Stimulated activated memory B cell treated with anti-CD40 and anti-IgM and Interleukin-4, amounts not matched to agents 10 μg/mL and 1 μg/mL and 100 μg/mL, for 72 hours (primary cell): ENCODE data around the gene PIMREG.
A peak's percentile ranks its signal among the peaks of the same experiment; 100 is the strongest.

Experiments used
- ATAC-seq: fragments of 150-1000 bp; cut with Tn5 transposase; 2 replicates; pipeline ENCODE4 v1.10.0; 2021
- H3K27ac Mint-ChIP-seq: one replicate; pipeline ENCODE4 v1.8.0; 2022; ENCODE audit warnings: mild to moderate bottlenecking, mixed read lengths
- H3K27me3 Mint-ChIP-seq: one replicate; pipeline ENCODE4 v1.8.0; 2022; ENCODE audit warnings: mixed read lengths
- H3K36me3 Mint-ChIP-seq: one replicate; pipeline ENCODE4 v1.8.0; 2022; ENCODE audit warnings: mixed read lengths
- H3K4me1 Mint-ChIP-seq: one replicate; pipeline ENCODE4 v1.8.0; 2022; ENCODE audit warnings: mixed read lengths
- H3K4me3 Mint-ChIP-seq: one replicate; pipeline ENCODE4 v1.8.0; 2022; ENCODE audit warnings: mild to moderate bottlenecking, moderate library complexity, mixed read lengths
- H3K9me3 Mint-ChIP-seq: one replicate; pipeline ENCODE4 v1.8.0; 2022; ENCODE audit warnings: mixed read lengths

PIMREG gene

GRCh38 chr17:6428207-6428965 is 15.9 kb upstream of the PIMREG start:
- no peak for ATAC-seq
- H3K27me3 Mint-ChIP-seq = peaks cover 22% of the 10 kb centered on the region
- H3K27ac Mint-ChIP-seq = no peak overlapping the region
- no peaks in the 10 kb centered on the region for H3K36me3 Mint-ChIP-seq
- no peak overlapping the region for H3K4me3 Mint-ChIP-seq
- peaks cover 4% of the 10 kb centered on the region for H3K9me3 Mint-ChIP-seq
- H3K4me1 Mint-ChIP-seq = peaks cover 16% of the 10 kb centered on the region

- H3K4me1 Mint-ChIP-seq = peaks cover 16% of the 10 kb centered on the region
Measured at GRCh38 chr17:6429266-6429665, 15.0 kb upstream of the PIMREG start.

GRCh38 chr17:6430769-6431168 is 13.5 kb upstream of the PIMREG start:
- Mint-ChIP-seq H3K27me3 (peaks cover 21% of the 10 kb centered on the region), H3K36me3 (no peaks in the 10 kb centered on the region), H3K4me1 (peaks cover 16% of the 10 kb centered on the region), H3K4me3 (no peak overlapping the region), H3K27ac (no peak overlapping the region), H3K9me3 (peaks cover 4% of the 10 kb centered on the region)
- no peak for ATAC-seq

More at GRCh38 chr17:6429266-6429665, 15.0 kb upstream of the PIMREG start:
- H3K36me3 Mint-ChIP-seq = no peaks in the 10 kb centered on the region
- no peak overlapping the region for H3K27ac Mint-ChIP-seq
- H3K9me3 Mint-ChIP-seq = peaks cover 4% of the 10 kb centered on the region
- no peak overlapping the region for H3K4me3 Mint-ChIP-seq
- ATAC-seq = no peak
- peaks cover 21% of the 10 kb centered on the region for H3K27me3 Mint-ChIP-seq

GRCh38 chr17:6435051-6435450 is 9.2 kb upstream of the PIMREG start, which contains the start of gene AIPL1:
TSS of gene AIPL1 (minus strand) at chr17:6435121. CDS start at chr17:6435104, 17 bp downstream.
- H3K27ac Mint-ChIP-seq = no peak within 1 kb of the TSS

GRCh38 chr17:6435968-6436367 is 8.3 kb upstream of the PIMREG start:
- peaks cover 6% of the 10 kb centered on the region for H3K4me1 Mint-ChIP-seq
- no peak overlapping the region for H3K4me3 Mint-ChIP-seq
- H3K27ac Mint-ChIP-seq = no peak overlapping the region
- H3K27me3 Mint-ChIP-seq = peaks cover 54% of the 10 kb centered on the region
- H3K36me3 Mint-ChIP-seq = no peaks in the 10 kb centered on the region
- ATAC-seq = peak; percentile 81
- H3K9me3 Mint-ChIP-seq = no peaks in the 10 kb centered on the region

More at GRCh38 chr17:6435051-6435450, 9.2 kb upstream of the PIMREG start, which contains the start of gene AIPL1:
- H3K4me1 Mint-ChIP-seq = peaks cover 6% of the 10 kb centered on the region
- no peak within 1 kb of the TSS for H3K4me3 Mint-ChIP-seq
- no peaks in the 10 kb centered on the region for H3K9me3 Mint-ChIP-seq
- no peaks in the 10 kb centered on the region for H3K36me3 Mint-ChIP-seq
- peaks cover 52% of the 10 kb centered on the region for H3K27me3 Mint-ChIP-seq
- ATAC-seq = no peak

GRCh38 chr17:6437466-6437865 is 6.8 kb upstream of the PIMREG start:
- no peak for ATAC-seq

GRCh38 chr17:6437956-6438355 is 6.3 kb upstream of the PIMREG start:
- H3K36me3 Mint-ChIP-seq = no peaks in the 10 kb centered on the region
- no peaks in the 10 kb centered on the region for H3K9me3 Mint-ChIP-seq
- peaks cover 54% of the 10 kb centered on the region for H3K27me3 Mint-ChIP-seq
- no peak for ATAC-seq
- no peak overlapping the region for H3K27ac Mint-ChIP-seq
- H3K4me3 Mint-ChIP-seq = no peak overlapping the region
- H3K4me1 Mint-ChIP-seq = peaks cover 6% of the 10 kb centered on the region

More at GRCh38 chr17:6437466-6437865, 6.8 kb upstream of the PIMREG start:
- Mint-ChIP-seq H3K4me3 (no peak overlapping the region), H3K9me3 (no peaks in the 10 kb centered on the region), H3K36me3 (no peaks in the 10 kb centered on the region), H3K4me1 (peaks cover 6% of the 10 kb centered on the region), H3K27me3 (peaks cover 54% of the 10 kb centered on the region), H3K27ac (no peak overlapping the region)

- Mint-ChIP-seq H3K9me3 (no peaks in the 10 kb centered on the region), H3K36me3 (no peaks in the 10 kb centered on the region), H3K4me3 (no peak overlapping the region), H3K4me1 (peaks cover 21% of the 10 kb centered on the region), H3K27ac (no peak overlapping the region), H3K27me3 (peaks cover 44% of the 10 kb centered on the region)
- ATAC-seq = no peak
Measured at GRCh38 chr17:6439951-6440350, 4.3 kb upstream of the PIMREG start.

GRCh38 chr17:6442775-6443174 is 1.5 kb upstream of the PIMREG start:
- H3K4me3 Mint-ChIP-seq = no peak overlapping the region
- H3K27me3 Mint-ChIP-seq = peaks cover 22% of the 10 kb centered on the region
- ATAC-seq = no peak
- H3K4me1 Mint-ChIP-seq = peaks cover 15% of the 10 kb centered on the region
- H3K36me3 Mint-ChIP-seq = no peaks in the 10 kb centered on the region
- H3K9me3 Mint-ChIP-seq = no peaks in the 10 kb centered on the region
- no peak overlapping the region for H3K27ac Mint-ChIP-seq

- Mint-ChIP-seq H3K27ac (peak overlapping the region; percentile 81), H3K4me3 (peak overlapping the region; percentile 85), H3K36me3 (no peaks in the 10 kb centered on the region), H3K9me3 (no peaks in the 10 kb centered on the region), H3K4me1 (peaks cover 15% of the 10 kb centered on the region), H3K27me3 (peaks cover 7% of the 10 kb centered on the region)
- no peak for ATAC-seq
Measured at GRCh38 chr17:6444571-6445335, 498 bp downstream of the PIMREG start.

GRCh38 chr17:6446516-6447100 is 2.4 kb downstream of the PIMREG start:
- no peaks in the 10 kb centered on the region for H3K27me3 Mint-ChIP-seq
- H3K27ac Mint-ChIP-seq = no peak overlapping the region
- H3K4me1 Mint-ChIP-seq = peaks cover 24% of the 10 kb centered on the region
- no peak for ATAC-seq
- no peak overlapping the region for H3K4me3 Mint-ChIP-seq
- H3K36me3 Mint-ChIP-seq = no peaks in the 10 kb centered on the region
- no peaks in the 10 kb centered on the region for H3K9me3 Mint-ChIP-seq

- Mint-ChIP-seq H3K27me3 (no peaks in the 10 kb centered on the region), H3K4me3 (no peak overlapping the region), H3K27ac (no peak overlapping the region), H3K36me3 (no peaks in the 10 kb centered on the region), H3K9me3 (no peaks in the 10 kb centered on the region), H3K4me1 (peaks cover 37% of the 10 kb centered on the region)
- no peak for ATAC-seq
Measured at GRCh38 chr17:6448473-6448872, 4.2 kb downstream of the PIMREG start.

- Mint-ChIP-seq H3K27me3 (no peaks in the 10 kb centered on the region), H3K36me3 (no peaks in the 10 kb centered on the region), H3K9me3 (no peaks in the 10 kb centered on the region), H3K4me3 (no peak overlapping the region), H3K4me1 (peaks cover 39% of the 10 kb centered on the region), H3K27ac (no peak overlapping the region)
- ATAC-seq = no peak
Measured at GRCh38 chr17:6449307-6449706, 5.1 kb downstream of the PIMREG start.

GRCh38 chr17:6450926-6451832 is 6.9 kb downstream of the PIMREG start:
- Mint-ChIP-seq H3K36me3 (no peaks in the 10 kb centered on the region), H3K4me3 (no peak overlapping the region), H3K4me1 (peaks cover 38% of the 10 kb centered on the region), H3K27ac (no peak overlapping the region), H3K9me3 (no peaks in the 10 kb centered on the region), H3K27me3 (no peaks in the 10 kb centered on the region)
- no peak for ATAC-seq
